GM21390 (cell line): ENCODE measurements around the gene MAGEB1.
A peak's percentile ranks its signal among the peaks of the same experiment; 100 is the strongest.

Source experiments
- ATAC-seq: cut with Tn5 transposase; IDR thresholded peaks from one replicate; pipeline ENCODE4 v1.9.1; 2021; ENCODE audit not compliant: unreplicated experiment

Gene MAGEB1, protein sequence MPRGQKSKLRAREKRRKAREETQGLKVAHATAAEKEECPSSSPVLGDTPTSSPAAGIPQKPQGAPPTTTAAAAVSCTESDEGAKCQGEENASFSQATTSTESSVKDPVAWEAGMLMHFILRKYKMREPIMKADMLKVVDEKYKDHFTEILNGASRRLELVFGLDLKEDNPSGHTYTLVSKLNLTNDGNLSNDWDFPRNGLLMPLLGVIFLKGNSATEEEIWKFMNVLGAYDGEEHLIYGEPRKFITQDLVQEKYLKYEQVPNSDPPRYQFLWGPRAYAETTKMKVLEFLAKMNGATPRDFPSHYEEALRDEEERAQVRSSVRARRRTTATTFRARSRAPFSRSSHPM

GRCh38 chrX:30246769-30247489 lies at the start of gene MAGEB1:
TSS of gene MAGEB1 (plus strand) at chrX:30247146. CDS start at chrX:30250494, 3,348 bp downstream.
- no peak for ATAC-seq

- ATAC-seq, result no peak
Observed at GRCh38 chrX:30212172-30212571, 34.8 kb upstream of the MAGEB1 start.

GRCh38 chrX:30215357-30215843 lies 31.5 kb upstream of the MAGEB1 start, which contains the start of gene MAGEB2:
TSS of gene MAGEB2 (plus strand) at chrX:30215563. CDS start at chrX:30218581, 3,018 bp downstream.
- ATAC-seq, result no peak

GRCh38 chrX:30217465-30217864 lies 29.5 kb upstream of the MAGEB1 start:
- no peak for ATAC-seq

DNA sequence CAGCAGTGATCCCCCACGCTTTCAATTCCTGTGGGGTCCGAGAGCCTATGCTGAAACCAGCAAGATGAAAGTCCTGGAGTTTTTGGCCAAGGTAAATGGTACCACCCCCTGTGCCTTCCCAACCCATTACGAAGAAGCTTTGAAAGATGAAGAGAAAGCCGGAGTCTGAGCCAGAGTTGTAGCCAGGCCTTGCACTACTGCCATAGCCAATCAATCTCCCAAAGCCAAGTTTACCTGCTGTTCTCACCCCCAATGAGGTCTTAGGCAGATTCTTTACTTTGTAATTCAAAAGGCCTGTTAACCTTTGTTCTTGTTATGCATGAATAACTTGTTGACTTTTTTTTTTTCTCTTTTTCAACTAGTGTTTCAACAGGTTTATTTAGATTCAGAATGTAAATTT lies 27.6 kb upstream of the MAGEB1 start:
- ATAC-seq, result no peak

DNA sequence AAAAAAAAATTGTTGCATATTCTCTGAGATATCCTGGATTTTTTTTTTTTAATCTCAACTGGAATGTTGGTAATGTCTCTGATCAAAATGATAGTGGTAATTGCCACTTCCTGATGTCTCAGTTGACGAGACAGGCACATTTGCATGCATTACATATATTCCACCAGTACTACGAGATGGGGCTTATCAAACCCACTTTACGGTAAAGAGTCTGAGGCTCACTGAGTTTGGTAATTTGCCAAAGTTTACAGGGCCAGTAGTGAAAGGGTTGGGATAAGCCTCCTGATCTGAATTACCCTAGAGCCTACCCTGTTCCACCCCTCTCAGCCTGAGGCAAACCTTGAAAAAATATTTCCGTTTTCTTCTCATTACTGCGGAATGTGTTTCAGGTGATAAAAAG lies 26.3 kb upstream of the MAGEB1 start:
- no peak for ATAC-seq

DNA sequence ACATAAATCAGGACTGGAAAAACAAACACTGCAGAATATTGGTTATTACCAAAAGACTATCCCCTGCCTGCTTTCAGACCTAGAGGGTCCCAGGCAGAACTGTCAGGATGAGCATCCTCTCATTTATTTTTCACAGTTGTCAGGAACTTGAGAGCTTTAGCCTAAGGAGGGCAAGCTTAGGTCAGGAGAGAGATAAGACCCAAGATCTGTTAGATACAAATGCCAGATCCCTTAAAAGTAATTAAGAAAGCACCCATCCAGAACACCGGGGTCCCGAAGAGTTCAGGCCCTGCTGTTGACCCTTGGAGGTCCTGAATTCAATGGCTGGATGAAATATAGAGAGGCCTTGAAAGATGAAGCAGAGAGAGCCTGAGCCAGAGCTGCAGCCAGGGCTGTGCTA lies 22.4 kb upstream of the MAGEB1 start:
- ATAC-seq, result no peak

DNA sequence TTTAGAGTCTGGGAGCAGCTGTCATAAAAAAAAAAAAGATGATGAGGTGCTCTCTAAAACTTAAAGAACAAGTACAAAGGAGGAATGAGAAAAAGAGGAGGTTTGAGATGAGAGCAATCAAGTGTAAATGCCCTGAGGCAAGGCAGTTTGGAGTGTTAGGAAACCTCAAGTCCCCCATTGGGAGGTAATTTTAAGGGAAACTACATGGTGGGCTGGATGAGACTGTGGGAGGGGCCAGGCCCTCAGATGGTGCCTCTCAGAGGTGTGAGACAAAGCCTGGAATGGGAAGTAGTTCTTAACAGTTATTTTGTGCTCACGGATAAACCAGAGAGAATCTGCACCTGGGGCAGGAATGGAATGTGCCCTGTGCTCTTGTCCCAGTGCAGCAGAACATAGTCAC lies 18.4 kb upstream of the MAGEB1 start:
- ATAC-seq, result no peak

GRCh38 chrX:30230395-30230794 lies 16.6 kb upstream of the MAGEB1 start, which contains the start of gene MAGEB3:
TSS of gene MAGEB3 (plus strand) at chrX:30230657. CDS start at chrX:30235925, 5,268 bp downstream.
- no peak for ATAC-seq

DNA sequence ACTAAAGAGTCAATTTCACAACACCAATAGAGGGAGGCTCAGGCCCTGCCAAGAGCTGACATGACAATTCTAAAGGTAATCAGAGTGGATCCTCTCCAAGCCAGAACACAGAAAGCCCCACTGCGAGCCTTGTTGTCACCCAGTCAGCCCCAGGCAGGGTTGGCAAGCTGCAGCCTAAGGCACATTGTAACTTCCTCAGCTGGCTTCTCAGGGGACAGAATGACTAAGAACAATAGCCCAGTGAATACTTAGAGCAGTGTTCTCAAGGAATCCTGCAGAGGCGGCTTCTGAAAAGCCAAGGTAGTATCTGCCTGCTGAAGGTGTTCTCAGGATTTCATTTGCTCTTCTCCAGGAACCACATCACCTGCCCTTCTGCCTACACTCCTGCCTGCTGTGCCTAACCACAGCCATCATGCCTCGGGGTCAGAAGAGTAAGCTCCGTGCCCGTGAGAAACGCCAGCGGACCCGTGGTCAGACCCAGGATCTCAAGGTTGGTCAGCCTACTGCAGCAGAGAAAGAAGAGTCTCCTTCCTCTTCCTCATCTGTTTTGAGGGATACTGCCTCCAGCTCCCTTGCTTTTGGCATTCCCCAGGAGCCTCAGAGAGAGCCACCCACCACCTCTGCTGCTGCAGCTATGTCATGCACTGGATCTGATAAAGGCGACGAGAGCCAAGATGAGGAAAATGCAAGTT lies 5.1 kb upstream of the MAGEB1 start, which contains the start of gene MAGEB4:
Gene MAGEB4, plus strand, starts transcription at position 277 of the 692 bp plus-strand sequence. Its CDS starts 136 bp downstream, at position 413.
- ATAC-seq, result no peak

DNA sequence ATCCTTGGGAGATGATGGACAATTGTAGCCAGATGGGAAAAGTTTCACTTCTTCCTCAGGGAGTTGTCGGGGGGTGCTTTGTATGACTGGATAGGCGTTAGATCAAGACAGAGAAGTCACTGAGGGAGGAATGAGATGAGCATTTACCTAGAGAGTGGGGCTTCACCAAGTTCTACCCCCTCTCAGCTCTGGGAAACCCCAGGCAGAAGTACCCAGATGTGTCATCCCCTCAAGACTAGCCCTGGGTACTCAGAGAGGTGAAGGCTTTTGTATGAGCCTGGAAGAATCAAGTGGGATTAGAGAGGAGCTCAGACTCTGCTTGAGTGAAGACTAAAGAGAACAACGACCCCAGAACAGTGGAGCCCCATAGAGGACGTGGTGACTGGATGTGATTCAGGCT lies 1.9 kb downstream of the MAGEB1 start:
- no peak for ATAC-seq

DNA sequence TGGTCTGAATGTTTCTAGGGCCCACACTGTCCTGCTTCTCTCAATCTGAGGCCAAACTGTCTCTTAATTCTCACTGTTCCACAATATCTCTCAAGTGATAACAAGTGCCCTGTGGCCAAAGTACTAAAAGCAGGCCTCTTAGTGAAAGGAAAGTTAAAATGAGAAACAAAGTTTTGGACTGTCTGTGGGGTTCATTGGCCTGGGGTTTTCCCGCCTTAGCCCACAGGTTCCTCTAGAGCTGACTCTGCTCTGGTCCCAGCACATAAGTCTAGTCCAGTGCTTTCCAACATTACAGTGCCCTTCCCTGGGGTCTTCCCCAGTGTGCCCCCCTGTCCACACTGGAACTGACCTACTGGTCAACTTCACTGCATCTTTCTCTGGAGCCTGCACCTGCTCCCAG lies 6.3 kb downstream of the MAGEB1 start:
- peak; percentile 65 for ATAC-seq

GRCh38 chrX:30259927-30260326 lies 13.0 kb downstream of the MAGEB1 start:
- no peak for ATAC-seq

DNA sequence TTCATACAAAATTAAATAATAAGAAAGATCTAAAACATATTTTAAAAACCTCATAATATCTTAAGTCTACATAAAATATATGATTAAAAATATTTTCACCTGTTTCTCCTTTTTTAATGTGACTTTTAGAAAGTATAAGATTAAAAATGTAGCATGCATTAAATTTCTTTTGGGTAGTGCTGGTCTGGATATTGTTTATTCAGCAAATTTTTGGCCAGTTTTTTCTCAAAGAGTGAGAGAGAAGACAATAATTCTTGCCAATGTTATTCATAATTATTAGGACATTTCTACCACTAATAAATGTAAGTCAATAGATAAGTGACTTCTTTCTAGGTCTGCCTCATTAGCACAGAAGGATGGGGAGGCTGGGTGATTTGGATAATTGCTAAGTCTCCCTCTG lies 14.1 kb downstream of the MAGEB1 start:
- no peak for ATAC-seq

DNA sequence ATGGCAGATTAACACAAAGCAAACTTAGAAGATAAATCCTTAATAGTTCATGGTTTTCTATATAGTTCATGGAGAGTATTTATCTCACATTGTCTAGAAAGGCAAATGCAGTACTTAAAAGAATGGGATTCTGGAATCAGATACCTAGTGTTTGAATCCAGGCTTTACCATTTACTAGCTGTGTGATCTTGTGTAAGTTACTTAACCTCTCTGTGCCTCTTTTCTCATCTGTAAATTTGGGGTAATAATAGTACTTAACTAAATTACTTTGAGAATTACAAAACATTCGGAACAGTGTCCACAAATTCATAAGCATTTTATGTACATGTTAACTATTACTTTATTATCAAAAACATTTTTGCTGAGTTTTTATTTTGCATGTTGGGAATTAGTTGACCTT lies 15.8 kb downstream of the MAGEB1 start:
- ATAC-seq, result no peak

DNA sequence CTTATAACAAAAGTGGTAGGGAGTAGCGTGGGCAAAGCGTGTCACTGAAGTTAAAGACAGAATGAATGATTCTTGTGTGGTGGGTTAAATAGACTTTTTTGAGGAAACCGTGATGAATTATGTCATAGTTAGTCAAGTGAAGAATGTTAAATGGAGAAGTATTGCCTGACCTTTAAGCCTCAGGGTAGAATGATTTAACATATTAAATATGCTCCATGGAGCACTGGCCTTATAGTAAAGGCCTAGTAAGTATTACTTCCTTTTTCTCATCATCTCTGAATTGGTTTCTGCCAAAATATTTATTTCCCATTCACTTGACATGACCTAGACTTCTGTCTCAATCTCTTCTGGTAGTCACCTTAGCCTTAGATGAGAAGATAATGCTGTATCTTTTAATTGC lies 23.7 kb downstream of the MAGEB1 start:
- no peak for ATAC-seq

DNA sequence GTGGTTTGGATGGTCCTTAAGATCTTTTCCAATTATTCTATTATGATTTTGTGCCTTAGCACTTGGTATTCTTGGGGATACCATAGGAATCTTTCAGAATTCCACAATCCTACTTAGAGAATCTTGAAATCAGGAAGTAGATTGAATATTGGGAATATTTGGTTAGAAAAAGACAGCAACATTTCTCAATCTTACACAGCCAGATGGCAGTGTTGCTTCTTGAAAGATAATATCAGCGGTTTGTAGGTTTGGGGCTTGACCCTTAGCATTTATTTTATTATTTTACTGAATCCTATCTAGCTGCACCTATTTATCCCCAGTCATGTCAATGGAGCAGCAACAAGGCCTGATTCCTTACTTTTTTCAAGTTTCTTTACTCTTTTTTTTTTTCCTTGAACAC lies 28.6 kb downstream of the MAGEB1 start:
- ATAC-seq, result no peak

- ATAC-seq, result no peak
Observed at GRCh38 chrX:30278365-30278764, 31.4 kb downstream of the MAGEB1 start.

DNA sequence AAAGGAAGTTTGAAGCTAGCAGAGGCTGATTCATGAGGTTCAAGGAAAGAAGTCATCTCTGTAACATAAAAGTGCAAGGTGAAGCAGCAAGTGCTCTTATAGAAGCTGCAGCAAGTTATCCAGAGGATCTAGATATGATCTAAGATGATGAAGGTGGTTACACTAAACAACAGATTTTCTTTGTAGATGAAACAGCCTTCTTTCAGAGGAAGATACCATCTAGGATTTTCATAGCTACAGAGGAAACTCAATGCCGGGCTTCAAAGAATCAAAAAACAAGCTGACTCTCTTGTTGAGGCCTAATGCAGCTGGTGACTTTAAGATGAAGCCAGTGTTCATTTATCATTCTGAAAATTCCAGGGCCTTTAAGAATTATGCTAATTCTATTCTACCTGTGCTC lies 33.5 kb downstream of the MAGEB1 start:
- ATAC-seq, result no peak

- no peak for ATAC-seq
Observed at GRCh38 chrX:30282527-30282926, 35.6 kb downstream of the MAGEB1 start.

DNA sequence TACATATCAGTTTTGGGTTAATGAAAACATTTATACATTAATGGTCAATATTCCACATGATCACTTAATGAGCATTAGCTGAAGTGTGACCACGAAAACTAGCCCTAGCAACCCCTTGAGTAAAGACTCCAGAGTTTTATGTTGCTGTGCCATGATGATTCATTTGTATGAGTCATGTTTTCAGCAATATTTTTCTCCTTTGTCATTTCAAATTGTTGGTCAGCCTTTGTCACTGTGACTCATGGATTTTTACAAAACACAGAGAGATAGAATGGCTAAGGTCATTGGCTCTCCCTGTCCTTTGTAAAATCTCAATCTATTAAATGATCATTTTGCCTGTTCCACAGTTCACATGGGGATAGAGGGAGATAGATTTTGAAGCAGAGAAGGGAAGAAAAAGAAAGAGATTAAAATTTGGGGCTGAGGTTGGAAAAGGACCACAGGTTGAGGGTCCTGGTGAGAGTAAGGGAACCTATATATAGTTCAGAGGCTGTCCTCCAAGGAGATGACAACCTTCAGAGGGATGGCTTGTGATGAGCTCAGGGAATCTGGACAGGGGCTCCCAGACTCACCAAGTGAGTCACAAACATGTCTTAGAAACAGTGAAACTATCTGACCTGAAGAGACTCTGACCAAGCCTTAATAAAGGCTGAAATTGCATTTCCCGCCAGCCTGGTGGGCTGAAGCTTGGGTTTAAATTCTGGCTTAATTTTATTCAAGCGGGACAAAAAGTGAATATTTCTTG lies 36.7 kb downstream of the MAGEB1 start:
- no peak for ATAC-seq
